ENCODE results near the gene ADCY1.

- TF ChIP-seq JUND (IDR thresholded peaks at IDR 0.05): no peak
- TF ChIP-seq REST (IDR thresholded peaks at IDR 0.05): no peak
- no peak for TF ChIP-seq CTCF (IDR thresholded peaks at IDR 0.05; ENCODE audit: low read depth, low read length, missing input control)
- no peak for TF ChIP-seq MAX (IDR thresholded peaks at IDR 0.05)
- no peak for TF ChIP-seq ATF3 (IDR thresholded peaks at IDR 0.05)
- TF ChIP-seq EGR1 (IDR thresholded peaks at IDR 0.05; ENCODE audit: low read depth in 2 of 2): no peak
- no peak for TF ChIP-seq SP1 (IDR thresholded peaks at IDR 0.05)
- TF ChIP-seq ZBTB33 (IDR thresholded peaks at IDR 0.05): no peak
Measured at GRCh38 chr7:45594745-45595535, 20.8 kb downstream of the ADCY1 start.

Data from liver (tissue), 3 donors.